Stimulated activated CD4-positive, alpha-beta T cell treated with anti-CD3 and anti-CD28 coated beads, Interleukin-4, amount 100 ng/mL, for 1 hour (primary cell): ENCODE measurements around the gene GRID2.
"Not testable (repeated sequence)": the region's sequence is repeated elsewhere in the genome, so short reads cannot be mapped to it uniquely, and the experiment has no call there.

Source experiments
- DNase-seq: peaks from one replicate; pipeline ENCODE4 v3.0.0-alpha.2; 2020

The GRID2 gene

DNA sequence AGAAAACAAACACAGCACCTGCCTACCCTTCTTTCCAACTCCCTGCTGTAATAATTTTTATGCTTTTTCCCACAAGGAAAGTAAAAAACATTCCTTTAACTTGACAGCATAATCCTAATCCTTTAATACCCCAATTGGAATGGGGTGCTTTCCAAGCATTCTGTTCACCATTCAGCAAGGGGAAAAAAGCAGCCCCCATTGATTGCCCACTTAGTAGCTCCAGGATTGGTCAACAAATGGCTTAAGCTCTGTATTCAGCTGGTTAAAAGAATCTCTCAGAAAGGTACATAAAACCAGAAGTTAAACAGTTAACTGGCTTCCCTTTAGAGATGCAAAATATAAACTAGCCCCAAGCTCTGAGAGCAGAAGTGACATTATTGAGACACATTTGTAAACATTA, 1330.0 kb downstream of the GRID2 start:
- DNase-seq, result no peak

DNA sequence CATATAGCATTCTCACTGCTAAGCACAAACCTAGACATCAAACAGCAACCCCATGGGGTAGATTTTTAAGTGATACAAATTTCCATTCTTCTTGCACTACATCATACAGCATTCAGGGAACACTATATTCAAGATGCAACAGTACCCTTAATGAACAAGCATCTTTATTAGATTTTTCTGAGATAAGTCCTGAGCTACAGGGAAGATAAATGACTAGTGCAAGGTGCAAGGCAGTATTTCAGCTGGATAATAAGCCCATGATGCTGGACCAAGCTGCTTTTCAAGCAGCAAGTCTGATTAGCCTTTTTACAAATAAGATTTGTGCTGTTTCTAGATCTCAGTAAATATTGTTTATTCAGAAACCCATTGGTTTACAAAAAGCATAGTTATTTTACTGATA, 1332.2 kb downstream of the GRID2 start:
- DNase-seq, result no peak

GRCh38 chr4:93645120-93645519, 1341.4 kb downstream of the GRID2 start:
- DNase-seq, result no peak

DNA sequence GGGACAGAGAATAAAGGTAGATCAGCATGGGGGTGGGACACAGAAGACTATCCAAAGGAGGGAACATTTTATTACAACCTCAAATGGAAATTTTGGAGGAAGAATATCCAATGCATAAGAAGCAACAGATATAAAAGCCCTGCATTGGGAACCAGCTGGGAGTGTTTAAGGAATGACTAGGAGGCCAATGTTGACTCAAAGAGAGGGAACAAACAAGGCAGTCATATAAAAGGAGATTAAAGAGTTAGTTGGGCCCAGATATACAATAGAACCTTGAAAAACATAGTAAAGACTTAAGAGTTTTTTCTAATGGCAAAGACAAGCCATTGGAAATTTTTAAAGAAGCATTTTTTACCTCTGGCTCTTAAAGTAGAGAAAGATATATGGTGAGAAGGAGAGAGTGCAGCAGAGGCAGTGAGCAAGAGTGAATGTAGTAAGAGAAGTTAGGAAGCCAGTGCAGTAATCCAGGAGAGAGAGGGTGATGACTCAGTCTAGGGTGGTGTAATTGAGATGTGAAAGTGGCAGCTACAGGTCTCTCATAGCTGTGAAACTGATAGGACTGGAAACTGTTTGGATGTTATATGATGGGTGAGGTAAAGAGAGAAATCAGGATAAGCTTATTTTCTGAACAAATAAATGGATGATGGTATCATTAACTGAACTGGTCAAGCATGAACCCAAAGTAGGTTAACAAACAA, 1342.6 kb downstream of the GRID2 start:
- DNase-seq, result no peak

DNA sequence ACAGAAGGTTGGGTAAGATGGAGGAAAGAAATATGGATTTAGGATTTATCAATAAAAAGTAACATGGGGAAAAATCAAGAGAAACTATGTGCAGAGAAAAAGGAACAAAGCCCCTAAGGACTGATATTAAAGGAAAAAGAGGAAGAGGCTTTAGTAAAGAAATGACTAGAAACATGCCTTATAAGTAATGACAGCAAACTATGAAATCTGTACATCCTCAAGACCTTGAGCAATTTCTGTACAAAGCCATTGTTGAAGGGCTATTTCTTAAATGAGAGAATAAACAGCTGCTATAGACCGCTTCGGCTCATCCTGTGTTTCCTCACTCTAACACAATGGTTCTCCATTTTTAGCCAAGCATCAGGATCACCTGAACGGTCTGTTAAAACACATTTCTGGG, 1344.5 kb downstream of the GRID2 start:
- DNase-seq, result no peak

DNA sequence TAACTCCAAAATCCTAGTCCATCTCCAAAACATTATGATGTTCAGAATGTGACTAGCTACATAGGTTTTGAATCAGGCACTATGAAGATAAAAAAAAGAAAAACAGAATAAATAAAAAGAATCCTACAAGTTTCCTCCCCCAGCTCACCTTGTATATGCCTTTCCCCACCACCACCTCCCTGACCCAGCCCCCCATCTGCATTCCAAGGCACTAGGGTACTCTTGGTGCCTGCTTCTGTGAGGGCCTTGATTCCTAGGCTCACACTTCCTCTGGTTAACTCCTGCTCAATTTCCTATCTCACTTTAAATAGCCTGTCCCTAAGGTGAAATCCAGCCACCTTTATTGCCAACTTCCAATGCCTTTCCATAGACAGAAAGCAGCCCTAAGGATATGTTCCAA, 1346.1 kb downstream of the GRID2 start:
- no peak for DNase-seq

DNA sequence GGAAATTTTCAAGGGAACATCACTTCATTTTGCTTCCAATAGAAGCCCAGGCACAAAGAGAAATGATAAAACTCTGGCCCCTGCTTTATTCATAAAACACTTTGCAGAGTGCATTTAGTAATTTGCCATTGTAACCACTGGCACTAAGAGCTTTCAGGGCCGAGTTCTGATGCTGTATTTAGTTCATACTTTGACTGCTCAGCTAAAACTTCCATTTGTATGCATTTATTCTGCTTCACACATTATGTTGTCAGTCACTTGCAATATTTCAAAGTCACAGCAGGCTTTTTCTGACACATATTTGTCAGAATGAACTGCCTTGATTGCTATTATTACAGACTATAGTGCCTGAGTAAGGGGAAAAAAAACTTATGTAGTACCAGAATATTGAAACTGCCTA, 1350.4 kb downstream of the GRID2 start:
- no peak for DNase-seq

- no peak for DNase-seq
Observed at GRCh38 chr4:93657527-93657926, 1353.8 kb downstream of the GRID2 start.

GRCh38 chr4:93658443-93658842, 1354.7 kb downstream of the GRID2 start:
- no peak for DNase-seq

DNA sequence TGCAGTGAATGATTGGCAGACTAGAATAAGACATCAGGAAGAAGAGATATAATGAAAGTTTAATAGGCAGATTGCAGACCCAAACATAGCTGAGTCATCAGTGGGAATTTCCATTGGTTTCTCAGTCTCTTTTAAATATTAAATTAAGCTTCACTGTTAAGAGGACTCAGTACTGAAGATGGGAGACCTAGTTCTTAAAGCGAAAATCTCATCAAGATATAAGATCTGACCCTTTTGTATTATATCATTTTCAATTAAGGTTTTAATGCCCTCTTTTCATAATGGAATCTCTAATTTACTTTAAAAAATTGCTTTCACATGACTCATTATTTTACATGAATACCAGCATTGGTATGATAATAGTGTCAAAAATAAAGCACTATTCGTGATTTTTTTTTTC, 1355.9 kb downstream of the GRID2 start:
- DNase-seq, result no peak

GRCh38 chr4:93660036-93660435, 1356.3 kb downstream of the GRID2 start:
- no peak for DNase-seq

GRCh38 chr4:93670434-93670833, 1366.7 kb downstream of the GRID2 start:
- no peak for DNase-seq

GRCh38 chr4:93671093-93671492, 1367.3 kb downstream of the GRID2 start:
- no peak for DNase-seq

- not testable (repeated sequence) for DNase-seq
Observed at GRCh38 chr4:93676937-93677336, 1373.2 kb downstream of the GRID2 start.

GRCh38 chr4:93684571-93684970, 1380.8 kb downstream of the GRID2 start:
- DNase-seq, result no peak

GRCh38 chr4:93687304-93687703, 1383.5 kb downstream of the GRID2 start:
- no peak for DNase-seq

GRCh38 chr4:93688978-93689377, 1385.2 kb downstream of the GRID2 start:
- DNase-seq, result no peak

DNA sequence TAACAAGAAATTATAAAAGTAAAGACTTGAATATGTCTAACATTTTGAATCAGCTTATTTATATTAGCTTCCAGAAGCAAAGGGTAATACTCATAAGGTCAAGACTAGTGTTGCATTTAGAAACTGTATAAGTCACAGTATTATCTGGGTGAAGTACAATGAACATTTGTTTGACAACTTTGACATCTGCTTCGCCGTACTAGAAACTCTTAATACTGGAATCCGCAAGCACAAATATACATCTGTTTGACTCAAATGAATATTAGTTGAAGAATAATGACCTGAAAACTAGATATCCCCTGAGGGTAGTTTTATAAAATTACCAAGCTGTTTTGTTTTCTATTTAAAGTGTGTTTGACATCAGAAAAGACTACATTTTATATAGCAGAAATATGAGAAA, 1389.4 kb downstream of the GRID2 start:
- DNase-seq, result no peak

GRCh38 chr4:93698686-93699085, 1394.9 kb downstream of the GRID2 start:
- no peak for DNase-seq

GRCh38 chr4:93700571-93700970, 1396.8 kb downstream of the GRID2 start:
- no peak for DNase-seq

DNA sequence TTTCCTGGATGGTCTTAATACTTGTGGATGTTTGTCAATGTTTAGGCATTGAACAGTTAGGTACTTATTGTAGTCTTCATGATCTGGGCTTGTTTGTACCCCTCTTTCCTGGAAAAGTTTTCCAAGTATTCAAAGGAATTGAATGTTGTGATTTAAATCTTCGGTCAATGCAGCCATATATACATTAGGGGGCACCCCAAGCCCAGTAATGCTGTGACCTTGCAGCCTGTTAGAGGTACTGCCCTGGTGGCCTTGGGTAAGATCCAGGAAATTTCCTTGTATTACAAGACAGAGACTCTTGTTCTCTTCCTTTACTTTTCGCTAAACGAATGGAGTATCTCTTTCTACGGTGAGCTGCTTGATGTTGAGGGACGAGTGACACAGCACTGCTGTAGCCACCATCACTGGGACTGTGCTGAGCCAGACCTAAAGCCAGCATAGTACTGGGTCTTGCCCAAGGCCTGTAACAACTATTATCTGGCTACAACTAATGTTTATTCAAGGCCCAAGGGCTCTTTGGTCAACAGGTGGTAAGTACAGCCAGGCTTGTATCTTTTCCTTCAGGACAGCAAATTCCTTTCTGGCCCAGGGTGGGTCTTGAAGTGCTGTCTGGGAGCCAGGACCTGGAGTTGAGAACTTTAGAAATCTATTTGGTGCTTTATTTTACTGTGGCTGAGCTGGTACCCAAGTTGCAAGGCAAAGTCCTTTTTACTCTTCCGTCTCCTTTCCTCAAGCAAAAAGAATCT, 1406.5 kb downstream of the GRID2 start:
- DNase-seq, result no peak

- no peak for DNase-seq
Observed at GRCh38 chr4:93710847-93711430, 1407.2 kb downstream of the GRID2 start.

GRCh38 chr4:93718233-93718632, 1414.5 kb downstream of the GRID2 start:
- DNase-seq, result no peak

GRCh38 chr4:93719552-93719951, 1415.8 kb downstream of the GRID2 start:
- no peak for DNase-seq
